Gastroesophageal sphincter (tissue), 4 donors: ENCODE data around the gene SGCD. TPM values are rescaled to one million over a fixed set of nuclear protein-coding genes. Genes with fewer than 3 reads are reported as not detected.

Experiments used
- ATAC-seq: fragments of 150-250 bp; one replicate; pipeline ENCODE4 v1.9.1; 2016; ENCODE audit warnings: mild to moderate bottlenecking, moderate library complexity
- H3K27ac ChIP-seq, 4 donors: fragments of 200-600 bp; sonication (generic) in 3 of 4; 1 replicate in 3 of 4; 2 replicates in 1 of 4; pipeline ENCODE4 v1.5.1; 2016 to 2019
- H3K27me3 ChIP-seq: fragments of 200-600 bp; sonication (generic); one replicate; pipeline ENCODE4 v1.5.1; 2019
- H3K36me3 ChIP-seq, 2 donors: fragments of 200-600 bp; sonication (generic); one replicate each; pipeline ENCODE4 v1.5.1; 2019; ENCODE audit warnings: control low read depth in 1 of 2
- H3K4me1 ChIP-seq, 3 donors: fragments of 200-600 bp; sonication (generic); 1 replicate in 2 of 3; 2 replicates in 1 of 3; pipeline ENCODE4 v1.5.1; 2016 to 2019; ENCODE audit warnings: control low read depth in 2 of 3
- H3K4me3 ChIP-seq, 2 donors: fragments of 200-600 bp; sonication (generic); one replicate each; pipeline ENCODE4 v1.5.1; 2019; ENCODE audit warnings: mild to moderate bottlenecking in 1 of 2, moderate library complexity in 1 of 2
- H3K9me3 ChIP-seq, 3 donors: fragments of 200-600 bp; sonication (generic); one replicate each; pipeline ENCODE4 v1.5.1; 2017 to 2019; ENCODE audit warnings: control low read depth in 2 of 3
- CTCF ChIP-seq, 4 experiments: fragments of 200-600 bp in 2 of 4; fragments of 450-650 bp in 2 of 4; sonication (generic) in 1 of 4; IDR thresholded peaks; one replicate each; pipeline ENCODE4 v1.5.1; 2017 to 2019; ENCODE audit warnings: antibody characterized with exemption in 4 of 4, mild to moderate bottlenecking in 2 of 4, moderate library complexity in 2 of 4
- EP300 ChIP-seq: sonication (generic); formaldehyde crosslinking; IDR thresholded peaks from one replicate; pipeline ENCODE4 v1.6.1; 2017; ENCODE audit warnings: antibody characterized with exemption, mild to moderate bottlenecking
- POLR2A ChIP-seq, 2 donors: fragments of 450-650 bp; IDR thresholded peaks; one replicate each; pipeline ENCODE4 v1.6.1; 2017; ENCODE audit warnings: antibody characterized with exemption in 2 of 2, mild to moderate bottlenecking in 2 of 2, moderate library complexity in 1 of 2
- POLR2AphosphoS5 ChIP-seq: sonication (generic); formaldehyde crosslinking; IDR thresholded peaks from one replicate; pipeline ENCODE4 v1.6.1; 2017; ENCODE audit warnings: antibody characterized with exemption
- WGBS, 2 donors: methylation state at CpG; one replicate each; pipeline ENCODE4 v1.1.5; 2018; ENCODE audit warnings: low coverage in 1 of 2; 5-methylcytosine and 5-hydroxymethylcytosine counted together
- total RNA-seq, 4 donors: library from RNA; depleted of rRNA; stranded (reverse); fragments of >200 nt; gene quantifications; one replicate each; pipeline ENCODE4 v1.1.0, GENCODE V29; 2016

Gene SGCD
- total RNA-seq, 4 donors from 2014 or later, result 8.8 to 61.3 (median 33.7) TPM

GRCh38 chr5:156421798-156422197, 94.8 kb downstream of the SGCD start:
- 68 to 86% methylated on average over 1 to 4 of the region's 4 CpGs for WGBS, 2 donors
- ATAC-seq, result no peak

DNA sequence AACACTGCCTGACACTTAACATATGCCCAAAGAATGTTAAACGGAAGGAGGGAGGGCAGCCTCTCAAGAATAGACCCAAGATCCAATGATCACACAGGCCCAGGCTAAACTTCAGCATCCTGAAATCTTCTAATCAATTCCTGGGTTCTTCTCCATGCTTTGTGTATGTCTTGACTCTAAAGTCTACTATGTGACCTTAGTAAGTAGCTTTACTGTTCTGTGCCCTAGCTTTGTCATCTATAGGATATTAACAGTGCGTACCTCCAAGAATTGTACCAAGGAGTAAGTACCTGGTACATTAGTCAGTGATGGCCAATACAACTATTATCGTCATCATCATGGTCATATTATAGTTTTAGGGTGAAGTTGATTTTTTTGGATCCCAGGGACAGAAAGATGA, 96.6 kb downstream of the SGCD start:
- TF ChIP-seq CTCF (IDR thresholded peaks at IDR 0.05) (no peak), EP300 (no peak), POLR2A (IDR thresholded peaks at IDR 0.05) (no peak), POLR2AphosphoS5 (no peak)
- no peak overlapping the region for H3K27ac ChIP-seq
- H3K4me3 ChIP-seq, result no peak overlapping the region
- ATAC-seq, result no peak
- H3K27me3 ChIP-seq, result no peaks in the 10 kb centered on the region
- peaks cover 0 to 3% (median 0%) of the 10 kb centered on the region in 3 donors for H3K4me1 ChIP-seq
- 67 to 86% methylated on average over 3 of the region's 3 CpGs for WGBS, 2 donors
- no peaks in the 10 kb centered on the region for H3K36me3 ChIP-seq
- H3K9me3 ChIP-seq, result no peaks in the 10 kb centered on the region

More at GRCh38 chr5:156421798-156422197, 94.8 kb downstream of the SGCD start:
- Histone ChIP-seq H3K27ac (no peak overlapping the region), H3K27me3 (no peaks in the 10 kb centered on the region), H3K36me3 (no peaks in the 10 kb centered on the region), H3K9me3 (no peaks in the 10 kb centered on the region), H3K4me3 (no peak overlapping the region), H3K4me1 (peaks cover 0 to 18% (median 0%) of the 10 kb centered on the region in 3 donors)
- no peak for TF ChIP-seq POLR2AphosphoS5
- TF ChIP-seq EP300, result no peak
- no peak for TF ChIP-seq CTCF (IDR thresholded peaks at IDR 0.05)
- no peak for TF ChIP-seq POLR2A (IDR thresholded peaks at IDR 0.05)

DNA sequence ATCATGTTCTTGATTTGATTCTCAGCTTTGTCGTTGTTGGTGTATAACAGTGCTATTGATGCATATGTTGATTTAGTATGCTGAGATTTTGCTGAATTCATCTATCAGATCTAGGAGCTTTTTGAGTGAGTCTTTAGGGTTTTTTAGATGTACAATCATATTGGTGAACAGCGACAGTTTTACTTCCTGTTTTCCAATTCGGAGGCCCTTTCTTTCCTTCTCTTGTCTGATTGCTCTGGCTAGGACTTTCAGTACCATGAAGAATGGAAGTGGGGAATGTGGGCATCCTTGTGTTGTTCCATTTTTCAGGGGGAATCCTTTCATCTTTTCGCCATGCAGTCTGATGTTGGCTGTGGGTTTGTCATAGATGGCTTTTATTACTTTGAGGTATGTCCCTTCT, 100.4 kb downstream of the SGCD start:
- 83 to 95% methylated on average over 4 of the region's 4 CpGs for WGBS, 2 donors
- Histone ChIP-seq H3K9me3 (no peaks in the 10 kb centered on the region), H3K27ac (no peak overlapping the region), H3K27me3 (no peaks in the 10 kb centered on the region), H3K4me1 (peaks cover 0 to 11% (median 0%) of the 10 kb centered on the region in 3 donors), H3K36me3 (no peaks in the 10 kb centered on the region), H3K4me3 (no peak overlapping the region)
- TF ChIP-seq POLR2AphosphoS5 (no peak), CTCF (IDR thresholded peaks at IDR 0.05) (no peak), POLR2A (IDR thresholded peaks at IDR 0.05) (no peak), EP300 (no peak)
- ATAC-seq, result no peak

DNA sequence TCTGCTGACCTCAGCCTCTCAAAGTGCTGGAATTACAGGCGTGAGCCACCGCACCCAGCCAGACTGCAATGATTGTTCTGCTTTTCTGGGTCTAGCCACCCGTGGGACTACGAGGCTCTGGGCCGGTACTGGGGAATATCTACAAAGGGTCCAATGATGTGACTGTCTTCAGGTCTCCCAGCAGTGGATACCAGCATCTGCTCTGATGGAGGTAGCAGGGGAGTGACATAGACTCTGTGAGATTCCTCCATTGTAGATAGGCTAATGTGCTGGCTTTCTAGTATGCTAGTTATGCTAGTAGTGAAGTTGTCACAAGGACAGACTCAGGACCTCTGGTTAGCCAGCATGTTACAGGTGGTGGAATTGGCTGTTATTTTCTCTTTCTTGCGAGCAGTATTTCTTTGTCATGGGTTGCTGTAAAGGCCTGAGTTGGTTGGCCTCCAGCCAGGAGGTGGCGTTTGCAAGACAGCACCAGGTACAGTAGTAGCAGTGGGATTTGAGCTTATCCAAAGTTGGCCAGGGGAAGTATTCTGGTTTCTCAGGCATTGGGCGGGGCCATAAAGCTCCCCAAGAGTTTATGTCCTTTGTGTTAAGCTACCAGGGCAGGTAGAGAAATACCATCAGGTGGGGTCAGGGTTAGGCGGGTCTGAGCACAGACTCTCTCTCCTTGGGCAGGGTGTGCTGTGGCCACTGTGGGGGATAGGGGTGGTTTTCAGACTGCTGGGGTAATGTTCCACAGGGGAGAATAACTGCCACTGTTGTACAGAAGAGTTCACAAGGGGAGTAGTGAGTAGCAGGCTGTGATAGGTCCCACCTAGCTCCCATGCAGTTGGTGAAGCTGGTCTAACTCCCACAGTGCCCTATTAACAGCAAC, 105.2 kb downstream of the SGCD start:
- Histone ChIP-seq H3K27me3 (no peaks in the 10 kb centered on the region), H3K4me3 (no peak overlapping the region), H3K36me3 (no peaks in the 10 kb centered on the region), H3K4me1 (peaks cover 0 to 19% (median 0%) of the 10 kb centered on the region in 3 donors), H3K9me3 (no peaks in the 10 kb centered on the region), H3K27ac (no peak overlapping the region)
- no peak for ATAC-seq
- 68 to 100% methylated on average over 2 to 3 of the region's 9 CpGs for WGBS, 2 donors
- no peak for TF ChIP-seq EP300
- TF ChIP-seq CTCF (IDR thresholded peaks at IDR 0.05), result no peak
- TF ChIP-seq POLR2A (IDR thresholded peaks at IDR 0.05), result no peak
- TF ChIP-seq POLR2AphosphoS5, result no peak

- Histone ChIP-seq H3K27ac (no peak overlapping the region), H3K9me3 (no peaks in the 10 kb centered on the region), H3K4me3 (no peak overlapping the region), H3K4me1 (peaks cover 0 to 19% (median 0%) of the 10 kb centered on the region in 3 donors), H3K36me3 (no peaks in the 10 kb centered on the region), H3K27me3 (no peaks in the 10 kb centered on the region)
- ATAC-seq, result no peak
- 100% methylated on average over 1 of the region's 1 CpG; no CpG with 5 or more reads in 1 of the 2 donors for WGBS, 2 donors
- TF ChIP-seq EP300 (no peak), CTCF (IDR thresholded peaks at IDR 0.05) (no peak), POLR2A (IDR thresholded peaks at IDR 0.05) (no peak), POLR2AphosphoS5 (no peak)
Measured at GRCh38 chr5:156432830-156433105, 105.8 kb downstream of the SGCD start.
